PC-9 (cell line): ENCODE data around the gene TTC39C. TPM values are rescaled to one million over a fixed set of nuclear protein-coding genes. Genes with fewer than 3 reads are reported as not detected.

Experiments
- BruUV-seq: library from RNA; stranded (reverse); fragments of 400-500 nt; replicated peaks from 2 replicates; lab custom pipeline; 2021; lab: Mats Ljungman, UMichigan
- CTCF ChIA-PET: fragments of 300-600 bp; sonication (Branson Sonifier 250); formaldehyde crosslinking; loops from one replicate; lab custom pipeline; 2022; ENCODE audit warnings: antibody characterized with exemption; lab: Charles Lee
- POLR2A ChIA-PET: fragments of 300-600 bp; sonication (Branson Sonifier 250); formaldehyde crosslinking; loops from one replicate; lab custom pipeline; 2022; ENCODE audit warnings: antibody characterized with exemption; ENCODE audit not compliant: unreplicated experiment; lab: Charles Lee
- DNase-seq, 2 experiments: peaks; one replicate each; pipeline versions ENCODE4 v3.0.0 to v3.0.0-alpha.2; 2015 to 2022; ENCODE audit warnings: mixed read lengths in 1 of 2
- H2AFZ ChIP-seq: fragments of 200-600 bp; sonication (generic); 2 replicates; pipeline ENCODE4 v1.8.1; 2017; ENCODE audit warnings: antibody characterized with exemption
- H3F3A ChIP-seq: fragments of 200-600 bp; sonication (generic); 2 replicates; pipeline ENCODE4 v1.8.1; 2017; ENCODE audit warnings: antibody characterized with exemption, mild to moderate bottlenecking, low read depth; ENCODE audit not compliant: insufficient read depth
- H3K27ac ChIP-seq: fragments of 200-600 bp; sonication (generic); 2 replicates; pipeline ENCODE4 v1.6.1; 2016; ENCODE audit warnings: mixed run types
- H3K27me3 ChIP-seq: fragments of 200-600 bp; sonication (generic); 2 replicates; pipeline ENCODE4 v1.6.1; 2016; ENCODE audit warnings: low read depth, mixed run types; ENCODE audit not compliant: insufficient read depth
- H3K36me3 ChIP-seq: fragments of 200-600 bp; sonication (generic); 2 replicates; pipeline ENCODE4 v1.6.1; 2016; ENCODE audit warnings: low read depth, mixed run types
- H3K4me1 ChIP-seq: fragments of 200-600 bp; sonication (generic); replicated peaks from 2 replicates; pipeline ENCODE4 v1.6.1; 2016; ENCODE audit warnings: mixed run types; ENCODE audit not compliant: insufficient read depth
- H3K4me2 ChIP-seq: fragments of 200-600 bp; sonication (generic); 2 replicates; pipeline ENCODE4 v1.6.1; 2017; ENCODE audit warnings: mixed run types
- H3K4me3 ChIP-seq: fragments of 200-600 bp; sonication (generic); 2 replicates; pipeline ENCODE4 v1.6.1; 2016; ENCODE audit warnings: mixed run types
- H3K79me2 ChIP-seq: fragments of 200-600 bp; sonication (generic); 2 replicates; pipeline ENCODE4 v1.6.1; 2017; ENCODE audit warnings: low read depth, mixed run types
- H3K9me2 ChIP-seq: fragments of 200-600 bp; sonication (generic); 2 replicates; pipeline ENCODE4 v1.8.1; 2017; ENCODE audit warnings: mild to moderate bottlenecking; ENCODE audit not compliant: insufficient read depth
- H3K9me3 ChIP-seq: fragments of 200-600 bp; sonication (generic); 2 replicates; pipeline ENCODE4 v1.8.1; 2016; ENCODE audit warnings: low read depth; ENCODE audit not compliant: insufficient read depth
- H4K20me1 ChIP-seq: fragments of 200-600 bp; sonication (generic); 2 replicates; pipeline ENCODE4 v1.8.1; 2017; ENCODE audit not compliant: insufficient read depth
- EZH2 ChIP-seq: fragments of 200-600 bp; sonication (generic); IDR thresholded peaks from 2 replicates; pipeline ENCODE4 v1.8.0; 2017; ENCODE audit warnings: antibody characterized with exemption, low read depth
- intact Hi-C: fragments of 100-400 bp; cut with micrococcal nuclease; formaldehyde crosslinking; loops from one replicate; pipeline ENCODE4 v1.10.0; 2022; ENCODE audit not compliant: unreplicated experiment
- total RNA-seq: library from RNA; stranded (reverse); gene quantifications from 2 replicates; pipeline ENCODE4 v1.2.3, GENCODE V29; 2021
- TF ChIP-seq, protein P1 (sequence below): fragments of 200-600 bp; sonication (generic); conservative IDR thresholded peaks from 2 replicates; pipeline ENCODE4 v1.6.1; 2017; ENCODE audit warnings: mixed run types, antibody characterized with exemption, mild to moderate bottlenecking, moderate library complexity

TTC39C gene
- total RNA-seq, 1 experiment from 2014 or later, result 15.3 TPM

DNA sequence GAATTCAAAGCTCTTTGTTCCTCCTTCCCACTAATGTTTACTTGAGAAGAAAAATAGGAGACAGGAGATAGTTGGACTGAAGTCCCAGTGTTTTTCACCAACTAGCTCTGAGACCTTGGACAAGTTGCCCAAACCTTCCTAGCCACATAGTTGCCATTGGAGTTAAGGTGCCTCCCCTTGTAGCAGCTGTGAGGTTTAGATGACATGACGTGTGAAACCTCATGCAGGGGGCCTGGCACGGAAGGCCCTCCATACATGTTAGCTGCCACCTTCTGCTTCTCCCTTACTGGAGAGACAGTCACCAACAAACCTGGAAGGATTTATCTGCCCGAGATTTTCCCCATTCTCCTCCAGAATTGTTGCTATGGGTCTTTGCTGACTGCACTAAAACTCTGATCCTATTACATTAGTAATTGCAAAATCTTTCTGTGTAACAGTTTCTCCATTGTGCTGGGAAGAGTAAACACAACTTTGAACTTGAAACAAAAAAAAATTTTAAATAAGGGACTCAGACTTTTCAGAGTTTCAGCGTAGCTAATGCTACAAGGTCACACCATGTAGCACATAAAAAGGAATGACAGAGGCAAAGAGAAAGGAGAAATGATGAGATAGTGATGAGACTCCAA lies 100.5 kb downstream of the TTC39C start:
- no peak overlapping the region for H3K4me2 ChIP-seq
- POLR2A ChIA-PET, result no interaction called here
- DNase-seq, result no peak
- BruUV-seq, result no TSS peak
- no peak for TF ChIP-seq EZH2
- TF ChIP-seq, protein P1, sequence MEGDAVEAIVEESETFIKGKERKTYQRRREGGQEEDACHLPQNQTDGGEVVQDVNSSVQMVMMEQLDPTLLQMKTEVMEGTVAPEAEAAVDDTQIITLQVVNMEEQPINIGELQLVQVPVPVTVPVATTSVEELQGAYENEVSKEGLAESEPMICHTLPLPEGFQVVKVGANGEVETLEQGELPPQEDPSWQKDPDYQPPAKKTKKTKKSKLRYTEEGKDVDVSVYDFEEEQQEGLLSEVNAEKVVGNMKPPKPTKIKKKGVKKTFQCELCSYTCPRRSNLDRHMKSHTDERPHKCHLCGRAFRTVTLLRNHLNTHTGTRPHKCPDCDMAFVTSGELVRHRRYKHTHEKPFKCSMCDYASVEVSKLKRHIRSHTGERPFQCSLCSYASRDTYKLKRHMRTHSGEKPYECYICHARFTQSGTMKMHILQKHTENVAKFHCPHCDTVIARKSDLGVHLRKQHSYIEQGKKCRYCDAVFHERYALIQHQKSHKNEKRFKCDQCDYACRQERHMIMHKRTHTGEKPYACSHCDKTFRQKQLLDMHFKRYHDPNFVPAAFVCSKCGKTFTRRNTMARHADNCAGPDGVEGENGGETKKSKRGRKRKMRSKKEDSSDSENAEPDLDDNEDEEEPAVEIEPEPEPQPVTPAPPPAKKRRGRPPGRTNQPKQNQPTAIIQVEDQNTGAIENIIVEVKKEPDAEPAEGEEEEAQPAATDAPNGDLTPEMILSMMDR, result no peak
- H3K36me3 ChIP-seq, result no peaks in the 10 kb centered on the region
- CTCF ChIA-PET, result no interaction called here
- no peak overlapping the region for H3K27ac ChIP-seq
- no peaks in the 10 kb centered on the region for H3K27me3 ChIP-seq
- H3F3A ChIP-seq, result 0 out of 2 replicates have a peak, but pooled peaks cover 3% of the 10 kb centered on the region
- peaks cover 22% of the 10 kb centered on the region for H3K4me1 ChIP-seq
- no peak overlapping the region for H2AFZ ChIP-seq
- no peaks in the 10 kb centered on the region for H3K9me2 ChIP-seq
- H3K4me3 ChIP-seq, result no peak overlapping the region
- no peaks in the 10 kb centered on the region for H3K9me3 ChIP-seq
- H4K20me1 ChIP-seq, result no peaks in the 10 kb centered on the region
- H3K79me2 ChIP-seq, result no peaks in the 10 kb centered on the region
- intact Hi-C loops, result loop anchor here (5.0 to 10.0 kb wide), 4 partner anchors 90 to 598 kb away; no protein-coding TSS in a partner anchor

DNA sequence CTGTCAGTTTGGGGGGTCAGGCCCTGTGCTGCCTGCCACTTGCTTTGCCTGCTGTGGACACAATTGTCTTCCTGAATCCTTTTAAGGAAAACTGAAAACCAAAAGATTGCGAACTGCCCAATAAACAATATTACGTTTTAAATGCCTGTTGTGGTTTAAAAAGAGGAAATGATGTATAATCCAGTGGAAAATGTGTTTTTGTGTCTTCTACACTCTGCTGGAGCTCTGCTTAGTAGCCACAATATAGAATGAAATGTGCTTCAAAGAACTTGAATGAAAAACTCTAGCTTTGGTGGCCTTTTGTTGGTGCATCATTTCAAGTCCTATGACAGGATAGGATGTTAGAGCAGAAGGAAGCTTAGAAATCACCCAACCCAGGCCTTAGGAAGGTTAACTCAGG lies 101.1 kb downstream of the TTC39C start:
- DNase-seq, result no peak
- H3K27ac ChIP-seq, result no peak overlapping the region
- H3K27me3 ChIP-seq, result no peaks in the 10 kb centered on the region
- CTCF ChIA-PET, result no interaction called here
- no TSS peak for BruUV-seq
- peaks cover 22% of the 10 kb centered on the region for H3K4me1 ChIP-seq
- no peaks in the 10 kb centered on the region for H3K36me3 ChIP-seq
- H3K4me2 ChIP-seq, result no peak overlapping the region
- no peaks in the 10 kb centered on the region for H3K9me3 ChIP-seq
- no peak overlapping the region for H2AFZ ChIP-seq
- H3F3A ChIP-seq, result 0 out of 2 replicates have a peak, but pooled peaks cover 3% of the 10 kb centered on the region
- intact Hi-C loops, result loop anchor here (5.0 to 10.0 kb wide), 4 partner anchors 91 to 598 kb away; no protein-coding TSS in a partner anchor
- no peaks in the 10 kb centered on the region for H3K79me2 ChIP-seq
- TF ChIP-seq, protein P1, result no peak
- H4K20me1 ChIP-seq, result no peaks in the 10 kb centered on the region
- POLR2A ChIA-PET, result no interaction called here
- no peak overlapping the region for H3K4me3 ChIP-seq
- no peaks in the 10 kb centered on the region for H3K9me2 ChIP-seq

DNA sequence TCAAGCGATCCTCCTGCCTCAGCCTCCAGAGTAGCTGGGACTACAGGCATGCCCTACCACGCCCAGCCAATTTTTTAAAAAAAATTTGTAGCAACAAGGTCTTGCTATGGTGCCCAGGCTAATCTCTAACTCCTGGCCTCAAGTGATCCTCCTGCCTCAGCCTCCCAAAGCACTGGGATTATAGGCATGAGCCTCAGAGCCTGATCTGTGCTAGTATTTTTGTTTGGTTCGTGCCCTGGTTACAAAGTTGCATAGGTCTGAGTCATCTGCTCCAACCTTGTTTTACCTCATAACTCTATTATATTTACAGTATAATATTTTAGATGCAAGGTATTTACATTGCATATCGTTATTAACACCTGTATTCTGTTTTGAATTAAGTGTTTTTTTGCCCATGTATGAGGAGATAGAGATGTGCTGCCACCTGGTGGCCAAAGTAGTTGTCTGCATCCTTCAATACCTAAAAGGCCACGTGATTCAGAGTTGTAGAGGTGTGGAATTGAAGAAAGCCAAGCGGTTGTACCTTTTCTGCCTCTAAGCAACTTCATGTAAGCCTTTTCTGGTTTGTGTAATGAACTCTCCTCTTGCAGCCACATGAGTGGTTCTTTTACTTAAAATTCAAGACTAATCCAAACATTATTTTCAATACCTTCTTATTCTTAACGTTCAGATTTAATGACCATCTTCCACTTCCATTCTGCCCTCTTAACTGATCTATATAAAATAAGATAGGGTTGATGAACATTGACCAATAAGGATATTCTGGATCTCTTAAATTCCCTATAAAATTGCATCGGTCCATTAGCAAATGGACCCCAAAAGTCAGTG lies 104.4 kb downstream of the TTC39C start:
- no peaks in the 10 kb centered on the region for H3K9me2 ChIP-seq
- H3K4me1 ChIP-seq, result peaks cover 4% of the 10 kb centered on the region; the same call in 1 of the 2 replicates
- no peaks in the 10 kb centered on the region for H3K27me3 ChIP-seq
- peak; percentile 41 to 70 for DNase-seq
- BruUV-seq, result no TSS peak
- H3K27ac ChIP-seq, result no peak overlapping the region
- no peaks in the 10 kb centered on the region for H4K20me1 ChIP-seq
- H3K4me3 ChIP-seq, result no peak overlapping the region
- H3K36me3 ChIP-seq, result no peaks in the 10 kb centered on the region
- TF ChIP-seq, protein P1, result peak; percentile 85
- TF ChIP-seq EZH2, result no peak
- H3K4me2 ChIP-seq, result no peak overlapping the region
- intact Hi-C loops, result loop anchor here (5.0 to 10.0 kb wide), 4 partner anchors 94 to 602 kb away; no protein-coding TSS in a partner anchor
- no peaks in the 10 kb centered on the region for H3K9me3 ChIP-seq
- H3F3A ChIP-seq, result 0 out of 2 replicates have a peak, but pooled peaks cover 3% of the 10 kb centered on the region
- POLR2A ChIA-PET, result interaction anchor here (0.6 to 0.7 kb wide), 2 partner anchors 121 to 373 kb away, joined by 3 to 4 read pairs; no protein-coding TSS in a partner anchor
- H2AFZ ChIP-seq, result no peak overlapping the region
- H3K79me2 ChIP-seq, result no peaks in the 10 kb centered on the region
- CTCF ChIA-PET, result no interaction called here
